M059J (cell line): ENCODE measurements around the gene STX16. TPM values are rescaled to one million over a fixed set of nuclear protein-coding genes. Genes with fewer than 3 reads are reported as not detected.

Experiments
- DNase-seq: peaks from one replicate; pipeline ENCODE4 v3.0.0-alpha.2; 2012; ENCODE audit warnings: low read depth
- total RNA-seq: library from RNA; depleted of rRNA; stranded (reverse); fragments of >200 nt; shearing (Covaris generic); gene quantifications from 2 replicates; pipeline ENCODE4 v1.2.3, GENCODE V29; 2014

Gene STX16
- total RNA-seq, 1 experiment from 2014 or later: 24.6 TPM

DNA sequence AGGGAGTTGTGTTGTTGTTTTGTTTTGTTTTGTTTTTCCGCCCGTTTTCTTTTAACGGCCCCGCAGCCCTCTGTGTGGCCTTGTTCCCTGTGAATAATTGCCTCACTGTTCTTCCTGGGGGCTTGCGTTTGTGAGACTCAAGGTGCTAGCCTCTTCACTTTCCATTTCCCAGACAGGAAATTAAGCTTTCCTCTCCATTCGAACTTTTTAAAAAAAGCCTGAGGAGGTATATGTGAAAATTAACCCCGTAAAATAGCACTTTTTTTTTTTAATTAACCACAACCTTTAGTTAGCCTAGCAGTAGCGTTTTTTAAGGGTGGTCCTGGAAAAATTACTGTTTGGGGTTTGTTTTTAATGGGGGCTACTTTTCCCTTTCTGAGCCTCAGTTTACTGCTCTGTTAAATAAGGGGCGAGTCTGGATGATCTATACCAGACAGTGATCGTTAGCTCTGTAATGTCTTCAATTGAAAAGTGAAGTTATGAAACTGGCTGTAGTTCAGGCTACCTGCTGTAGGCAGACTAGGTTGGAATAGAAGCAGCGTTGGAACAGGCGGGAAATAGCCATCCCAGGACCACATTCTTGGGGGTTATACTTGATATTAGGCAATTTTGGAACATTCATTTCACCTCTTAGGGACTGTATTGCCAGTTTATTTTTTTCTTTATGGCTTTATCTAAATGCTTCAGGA lies 1.7 kb downstream of the STX16 start:
- DNase-seq: peak; percentile 40

DNA sequence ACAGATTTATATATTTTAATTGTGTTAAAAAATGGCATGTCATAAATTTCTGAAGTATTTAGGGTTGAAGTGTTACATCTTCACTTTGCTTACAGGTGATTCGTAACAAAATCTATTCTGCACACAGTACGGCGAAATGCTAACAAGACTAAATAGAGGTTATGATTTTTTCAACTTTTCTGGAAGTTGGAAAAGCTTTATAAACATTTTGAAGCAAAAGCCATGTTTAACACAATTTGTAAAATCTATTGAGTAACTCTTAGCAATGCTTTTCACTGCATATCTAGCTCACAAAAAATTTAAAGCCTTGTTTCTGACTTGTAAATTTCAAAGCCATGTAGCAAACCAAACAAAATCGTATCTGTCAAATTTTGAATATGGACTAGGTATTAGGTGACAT lies 3.3 kb downstream of the STX16 start:
- DNase-seq: no peak

GRCh38 chr20:58655328-58656107 lies 4.4 kb downstream of the STX16 start:
- no peak for DNase-seq

DNA sequence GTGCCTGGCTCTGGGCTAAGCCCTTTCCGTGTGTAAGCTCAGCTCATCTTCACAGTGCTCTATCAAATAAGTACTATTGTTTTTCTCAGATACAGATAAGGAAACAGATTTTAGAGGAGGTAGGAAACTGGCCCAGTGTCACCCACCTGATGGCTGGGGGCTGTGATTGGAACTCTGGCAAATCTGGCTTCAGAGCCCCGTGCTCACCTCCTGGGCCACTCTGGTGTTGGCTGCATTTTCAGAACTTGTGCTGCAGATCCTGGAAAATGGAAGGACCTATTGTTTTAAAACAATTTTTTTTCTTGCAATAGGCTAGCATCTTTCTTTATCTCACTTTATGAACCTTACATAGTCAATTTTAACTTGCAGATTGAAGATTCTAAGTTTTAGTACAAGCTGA lies 5.7 kb downstream of the STX16 start:
- DNase-seq: no peak

DNA sequence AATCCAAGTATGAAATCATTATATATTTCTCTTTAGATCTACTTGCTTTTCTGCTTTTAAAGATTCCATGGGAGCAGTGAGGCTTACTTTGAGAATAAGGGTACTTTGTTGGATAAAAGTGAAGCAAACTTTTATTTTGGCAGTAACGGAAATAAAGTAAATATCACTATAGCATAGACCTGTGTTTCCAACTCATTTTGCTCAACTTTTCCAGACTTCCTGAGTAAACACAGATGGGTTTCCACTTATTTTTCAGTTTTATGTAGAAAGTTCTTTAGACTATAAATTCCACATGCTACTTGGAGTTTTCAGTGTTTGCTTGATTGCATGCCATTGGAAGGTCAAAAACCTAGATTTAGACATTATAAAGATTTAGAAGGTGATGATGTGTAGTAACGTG lies 6.2 kb downstream of the STX16 start:
- no peak for DNase-seq

DNA sequence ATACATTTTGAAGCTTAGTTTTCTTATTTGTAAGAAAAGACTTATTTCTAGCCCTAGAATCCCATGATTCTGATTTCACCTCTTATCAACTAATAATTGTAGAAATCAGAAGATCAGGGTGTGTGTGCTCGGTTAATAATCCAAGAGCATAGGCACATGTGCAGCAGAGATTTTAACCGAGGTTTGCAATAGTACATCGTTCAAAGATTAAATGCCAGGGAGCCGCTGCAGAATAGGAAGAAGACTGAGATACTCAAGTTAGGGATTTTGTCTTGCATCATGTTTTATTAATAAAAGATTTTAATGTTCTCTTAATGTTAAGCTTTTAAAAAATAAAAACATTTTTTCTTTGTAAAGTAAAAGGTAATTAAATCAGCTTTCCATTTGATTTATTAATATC lies 6.9 kb downstream of the STX16 start:
- DNase-seq: no peak

DNA sequence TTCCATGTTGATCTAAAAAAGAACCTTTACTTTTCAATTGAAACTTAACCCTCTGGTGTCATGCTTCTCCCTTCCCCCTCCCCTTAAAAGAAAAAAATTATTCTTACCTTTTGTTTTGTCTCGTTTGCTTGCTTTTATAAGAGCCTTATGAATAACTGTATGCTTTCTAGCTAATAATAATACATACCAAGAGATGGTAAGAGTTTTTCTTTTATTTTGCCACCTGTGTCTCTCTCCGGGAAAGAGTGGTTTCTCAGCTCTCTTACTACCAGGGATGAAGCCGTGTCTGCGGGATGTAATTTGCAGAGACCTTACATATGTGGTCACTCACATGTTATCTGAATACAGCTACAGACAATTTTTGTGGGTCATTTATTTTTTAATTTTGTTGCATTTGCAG lies 7.7 kb downstream of the STX16 start:
- no peak for DNase-seq

- peak; percentile 23 for DNase-seq
Observed at GRCh38 chr20:58659841-58660240, 8.8 kb downstream of the STX16 start.

- no peak for DNase-seq
Observed at GRCh38 chr20:58660855-58661597, 9.9 kb downstream of the STX16 start.

DNA sequence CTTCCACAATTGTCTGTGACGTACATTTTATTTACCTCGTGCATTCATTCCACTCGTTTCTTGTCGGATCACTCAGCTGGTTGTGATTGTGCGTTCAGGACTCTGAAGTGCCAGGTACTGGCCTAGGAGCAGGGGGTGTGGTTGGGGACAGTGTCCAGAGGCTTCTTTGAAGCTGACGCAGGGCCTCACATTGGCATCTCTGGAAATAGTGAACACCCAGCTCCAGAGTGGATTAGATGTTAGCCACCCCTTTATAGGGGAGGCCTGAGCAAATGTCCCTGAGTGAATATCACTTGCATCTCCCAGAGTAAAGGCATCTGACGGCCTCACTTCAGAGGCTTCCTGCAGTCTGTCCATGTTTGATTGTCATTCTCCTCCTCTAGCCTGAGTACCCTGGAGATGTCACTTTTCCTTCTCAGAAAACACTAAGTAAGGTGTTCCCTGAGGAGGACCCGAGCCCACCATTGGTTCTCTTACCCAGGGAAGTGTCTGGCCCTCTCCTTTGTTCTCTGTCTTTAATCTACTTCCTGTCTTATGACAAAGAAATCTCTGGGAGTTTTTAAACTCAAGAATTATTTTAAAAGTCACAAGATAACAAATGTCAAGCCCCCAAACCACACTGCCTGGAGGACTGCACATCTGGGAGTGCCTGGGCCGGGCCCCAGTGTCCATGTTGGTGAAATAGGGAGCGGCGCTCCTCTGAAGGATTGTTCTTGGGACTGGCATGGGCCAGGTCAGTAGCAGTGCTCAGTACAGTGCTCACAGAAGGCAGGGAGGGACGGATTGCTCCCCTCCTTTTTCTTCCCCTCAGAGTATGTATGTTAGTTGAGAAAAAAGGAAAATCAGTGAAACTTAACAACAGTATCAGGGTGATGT lies 10.8 kb downstream of the STX16 start:
- DNase-seq: no peak

- no peak for DNase-seq
Observed at GRCh38 chr20:58664331-58664730, 13.2 kb downstream of the STX16 start.

- no peak for DNase-seq
Observed at GRCh38 chr20:58664883-58665282, 13.8 kb downstream of the STX16 start.

DNA sequence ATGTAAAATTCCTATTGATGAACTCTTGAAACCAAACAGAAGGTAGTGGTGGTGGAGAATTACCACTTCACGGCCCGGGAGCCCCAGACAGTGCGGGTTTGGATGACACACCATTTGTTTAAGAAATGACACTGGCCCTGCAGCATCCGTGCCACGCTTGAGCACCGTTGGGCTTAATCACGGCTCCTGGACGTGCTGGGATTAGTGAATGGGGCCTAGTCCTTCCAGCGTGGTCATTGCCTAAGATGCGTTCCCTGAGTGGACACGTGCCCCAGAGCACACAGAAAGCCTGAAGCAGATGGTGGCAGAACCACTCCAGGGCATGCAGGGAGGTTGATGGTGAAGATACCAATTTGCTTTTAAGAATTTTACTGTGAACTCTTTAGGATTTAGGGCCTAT lies 14.5 kb downstream of the STX16 start:
- DNase-seq: no peak

DNA sequence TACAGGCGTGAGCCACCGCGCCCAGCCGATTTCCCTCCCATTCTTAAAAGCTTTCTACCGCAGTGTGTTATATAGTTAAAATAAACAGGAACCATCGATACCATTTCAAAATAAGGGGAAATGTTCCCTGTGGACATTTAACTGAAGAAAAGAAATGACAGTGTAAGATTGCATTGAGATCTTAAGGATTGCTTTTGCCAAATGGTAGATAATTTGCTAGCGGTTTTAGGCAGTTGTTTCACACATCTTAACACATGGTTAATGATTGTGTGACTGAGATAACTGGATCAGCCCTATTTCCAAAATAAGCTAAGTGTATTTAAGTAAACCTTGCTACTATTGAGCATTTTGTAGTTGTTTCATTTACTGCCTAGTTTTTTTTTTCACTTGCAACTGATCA lies 15.6 kb downstream of the STX16 start:
- DNase-seq: no peak

DNA sequence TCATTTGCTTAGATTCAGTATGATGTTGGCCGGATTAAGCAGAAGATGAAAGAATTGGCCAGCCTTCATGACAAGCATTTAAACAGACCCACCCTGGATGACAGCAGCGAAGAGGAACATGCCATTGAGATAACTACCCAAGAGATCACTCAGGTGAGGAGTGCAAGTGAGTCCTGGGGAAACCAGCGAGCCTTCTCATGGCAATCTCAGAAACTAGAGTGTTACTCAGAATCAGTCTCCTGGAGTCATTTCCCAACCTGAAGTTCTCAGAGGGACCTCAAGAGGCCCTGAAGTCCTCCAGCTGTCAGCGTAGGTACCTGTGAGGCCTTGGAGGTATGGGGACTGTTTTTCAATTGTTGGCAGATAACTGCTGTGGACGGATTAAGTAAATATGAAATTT lies 16.9 kb downstream of the STX16 start:
- no peak for DNase-seq

- DNase-seq: no peak
Observed at GRCh38 chr20:58668901-58669286, 17.8 kb downstream of the STX16 start.

DNA sequence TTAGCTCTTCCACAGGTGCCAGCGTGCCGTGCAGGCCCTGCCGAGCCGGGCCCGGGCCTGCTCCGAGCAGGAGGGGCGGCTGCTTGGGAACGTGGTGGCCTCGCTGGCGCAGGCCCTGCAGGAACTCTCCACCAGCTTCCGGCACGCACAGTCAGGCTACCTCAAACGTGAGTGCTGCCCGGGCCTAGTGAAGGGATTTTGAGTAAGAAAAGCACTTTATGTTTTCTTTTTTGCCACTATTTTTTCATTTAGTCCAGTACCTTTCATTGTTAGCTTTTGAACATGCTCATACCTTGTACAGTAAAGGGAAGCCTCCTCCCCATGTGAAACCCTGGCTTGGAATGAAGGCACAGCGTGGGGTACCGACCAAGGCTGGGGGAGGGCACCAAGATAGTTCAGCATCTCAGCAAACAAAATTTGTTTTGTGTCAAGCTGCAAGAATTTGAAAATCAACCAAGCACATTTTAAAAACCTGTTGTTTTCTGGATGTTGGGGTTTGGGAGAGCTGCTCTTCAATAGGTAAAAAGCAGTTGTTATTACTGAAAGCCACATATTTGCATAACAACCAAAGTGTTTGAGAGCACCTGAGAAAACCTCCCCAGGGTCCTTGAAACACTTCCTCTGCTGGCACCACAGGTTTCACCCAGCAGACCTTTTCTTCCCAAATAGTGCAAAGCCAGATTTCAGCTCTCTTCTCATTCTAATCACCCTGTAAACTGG lies 18.4 kb downstream of the STX16 start:
- DNase-seq: no peak

GRCh38 chr20:58670102-58670501 lies 19.0 kb downstream of the STX16 start:
- DNase-seq: no peak

DNA sequence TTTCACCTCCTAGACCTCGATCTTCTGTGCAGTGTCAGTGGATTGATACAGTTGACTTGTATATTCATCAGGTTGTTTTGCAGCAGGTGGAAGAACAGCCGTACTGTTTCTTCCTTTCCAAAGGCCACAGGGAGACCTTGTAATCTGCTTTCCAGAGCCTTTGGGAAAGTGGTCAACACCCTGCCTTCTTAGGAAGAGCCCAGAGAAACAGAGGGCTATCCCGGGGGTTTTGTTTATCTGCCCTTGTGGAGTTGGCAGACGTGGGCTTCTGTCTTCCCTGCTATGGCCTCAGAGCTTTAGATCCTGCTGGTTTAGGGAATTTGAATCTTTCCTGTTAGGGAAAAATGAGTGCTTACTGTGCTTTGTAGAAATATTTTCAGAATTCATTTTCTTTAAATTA lies 19.6 kb downstream of the STX16 start:
- no peak for DNase-seq

DNA sequence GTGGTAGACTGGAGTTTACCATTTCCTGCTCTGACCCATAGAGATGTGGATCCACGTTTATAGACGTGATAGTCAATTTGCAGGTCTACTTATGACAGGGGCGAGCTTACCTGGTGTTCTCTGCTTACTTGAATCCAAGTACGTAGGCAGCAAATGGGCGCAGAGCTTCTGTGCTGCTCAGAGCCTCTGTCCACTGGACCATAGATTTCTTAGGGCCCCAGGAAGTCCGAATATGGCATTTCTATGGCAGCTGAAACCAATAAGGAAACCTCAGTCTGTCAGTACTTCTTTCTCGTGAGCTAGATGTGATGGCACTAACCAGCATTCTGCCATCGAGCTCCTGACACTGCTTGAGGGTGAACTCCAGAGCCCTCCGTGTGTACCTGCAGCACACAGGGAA lies 22.0 kb downstream of the STX16 start:
- DNase-seq: no peak

- no peak for DNase-seq
Observed at GRCh38 chr20:58675146-58675584, 24.1 kb downstream of the STX16 start.
